Astrocyte of the spinal cord (primary cell): ENCODE measurements around the gene GXYLT2.
A peak's percentile ranks its signal among the peaks of the same experiment; 100 is the strongest.

ENCODE experiments used
- DNase-seq: peaks from one replicate; pipeline ENCODE4 v3.0.0; 2011; ENCODE audit warnings: low read depth, low spot score
- H3K4me3 ChIP-seq: 2 replicates; pipeline ENCODE4 v1.5.1; 2011; ENCODE audit warnings: low read depth, mild to moderate bottlenecking, low read length, moderate library complexity
- in situ Hi-C: cut with HindIII; loops from 2 replicates; pipeline ENCODE4 v1.10.0; 2017; ENCODE audit warnings: low sequenced_read_pairs
- TF ChIP-seq, protein P1 (sequence below): IDR thresholded peaks from 2 replicates; pipeline ENCODE4 v1.5.1; 2012; ENCODE audit warnings: low read depth, mild to moderate bottlenecking, low read length, inconsistent platforms

Gene GXYLT2

DNA sequence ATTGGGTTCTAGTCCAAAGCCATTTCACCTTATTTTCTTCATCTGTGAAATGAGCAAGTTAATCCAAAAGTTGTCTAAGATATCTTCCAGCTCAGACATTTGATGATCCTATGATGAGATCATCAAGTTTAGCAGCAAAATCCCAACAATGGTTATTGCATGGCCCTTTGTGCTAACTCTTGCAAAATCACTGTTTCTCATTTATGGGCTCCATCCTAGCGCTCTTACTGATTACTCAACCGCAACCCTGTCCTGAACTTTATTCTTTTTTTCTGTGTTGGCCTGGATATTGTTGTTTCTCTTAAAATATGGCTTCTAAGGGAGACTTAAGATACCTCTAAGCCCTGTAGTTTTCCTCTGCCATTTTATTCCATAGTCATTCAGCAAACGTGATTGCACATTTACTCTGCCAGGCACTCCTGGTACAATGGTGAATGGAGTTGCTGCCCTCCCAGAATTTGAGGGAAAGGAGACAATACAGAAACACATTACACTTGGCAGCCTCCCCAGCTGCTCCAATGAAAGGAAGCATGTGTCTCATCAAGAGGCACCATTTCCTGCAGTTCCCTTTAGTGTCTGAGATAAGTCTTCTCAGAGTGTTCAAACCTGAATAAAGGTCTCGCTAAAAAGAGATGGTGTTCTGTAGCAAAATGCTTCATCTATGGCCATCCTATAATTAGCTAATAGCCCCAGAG lies 4.4 kb downstream of the GXYLT2 start:
- in situ Hi-C loops, result no loop called here
- H3K4me3 ChIP-seq, result no peak overlapping the region
- TF ChIP-seq, protein P1, sequence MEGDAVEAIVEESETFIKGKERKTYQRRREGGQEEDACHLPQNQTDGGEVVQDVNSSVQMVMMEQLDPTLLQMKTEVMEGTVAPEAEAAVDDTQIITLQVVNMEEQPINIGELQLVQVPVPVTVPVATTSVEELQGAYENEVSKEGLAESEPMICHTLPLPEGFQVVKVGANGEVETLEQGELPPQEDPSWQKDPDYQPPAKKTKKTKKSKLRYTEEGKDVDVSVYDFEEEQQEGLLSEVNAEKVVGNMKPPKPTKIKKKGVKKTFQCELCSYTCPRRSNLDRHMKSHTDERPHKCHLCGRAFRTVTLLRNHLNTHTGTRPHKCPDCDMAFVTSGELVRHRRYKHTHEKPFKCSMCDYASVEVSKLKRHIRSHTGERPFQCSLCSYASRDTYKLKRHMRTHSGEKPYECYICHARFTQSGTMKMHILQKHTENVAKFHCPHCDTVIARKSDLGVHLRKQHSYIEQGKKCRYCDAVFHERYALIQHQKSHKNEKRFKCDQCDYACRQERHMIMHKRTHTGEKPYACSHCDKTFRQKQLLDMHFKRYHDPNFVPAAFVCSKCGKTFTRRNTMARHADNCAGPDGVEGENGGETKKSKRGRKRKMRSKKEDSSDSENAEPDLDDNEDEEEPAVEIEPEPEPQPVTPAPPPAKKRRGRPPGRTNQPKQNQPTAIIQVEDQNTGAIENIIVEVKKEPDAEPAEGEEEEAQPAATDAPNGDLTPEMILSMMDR, result no peak
- DNase-seq, result peak; percentile 89

- H3K4me3 ChIP-seq, result no peak overlapping the region
- in situ Hi-C loops, result no loop called here
- TF ChIP-seq, protein P1, result peak; percentile 31
- peak; percentile 16 for DNase-seq
These were observed 5.0 kb downstream of the GXYLT2 start for GRCh38 chr3:72892870-72893269.

- TF ChIP-seq, protein P1, result no peak
- in situ Hi-C loops, result no loop called here
- DNase-seq, result no peak
- H3K4me3 ChIP-seq, result no peak overlapping the region
These were observed 7.2 kb downstream of the GXYLT2 start for GRCh38 chr3:72894976-72895552.

GRCh38 chr3:72896996-72897757 lies 9.3 kb downstream of the GXYLT2 start:
- no peak overlapping the region for H3K4me3 ChIP-seq
- in situ Hi-C loops, result no loop called here
- DNase-seq, result peak; percentile 29
- TF ChIP-seq, protein P1, result no peak

DNA sequence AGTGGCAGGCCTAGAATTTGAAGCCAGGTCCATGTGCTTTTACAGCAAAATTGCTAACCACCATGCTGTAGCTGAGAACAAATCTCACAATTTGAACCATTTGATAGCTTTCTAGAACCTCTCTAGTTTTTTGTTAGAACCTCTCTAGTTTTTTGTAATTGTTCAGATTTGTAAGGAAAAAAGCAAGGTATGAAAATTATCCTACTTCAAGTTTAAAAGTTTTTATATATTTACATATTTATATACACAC lies 9.8 kb downstream of the GXYLT2 start:
- in situ Hi-C loops, result no loop called here
- DNase-seq, result no peak
- TF ChIP-seq, protein P1, result no peak
- no peak overlapping the region for H3K4me3 ChIP-seq

DNA sequence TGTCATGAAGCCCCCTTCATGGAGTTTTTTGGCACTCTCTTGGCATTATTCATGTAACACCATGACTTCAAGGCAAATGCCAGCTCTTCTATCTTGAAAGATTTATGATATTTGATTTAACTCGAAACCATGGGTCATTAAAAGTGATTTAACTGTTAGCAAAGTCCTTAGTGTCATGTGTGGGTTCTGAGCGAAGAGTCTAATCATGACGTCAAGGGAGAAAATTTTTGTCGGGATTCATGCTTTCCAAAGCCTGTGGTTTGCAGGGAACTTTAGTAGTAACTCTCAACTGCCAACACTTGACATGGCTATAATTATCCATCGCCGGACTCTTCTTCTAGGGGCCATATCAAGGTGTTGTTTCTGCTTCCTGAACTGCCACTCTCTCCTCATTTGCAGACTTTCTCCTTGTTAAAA lies 11.5 kb downstream of the GXYLT2 start:
- TF ChIP-seq, protein P1, result no peak
- DNase-seq, result peak; percentile 22
- in situ Hi-C loops, result no loop called here
- no peak overlapping the region for H3K4me3 ChIP-seq
